Measurements from ENCODE around the gene MAP6.

GRCh38 chr11:75697906-75698581, 29.2 kb upstream of the MAP6 start:
- TF ChIP-seq, protein P1, sequence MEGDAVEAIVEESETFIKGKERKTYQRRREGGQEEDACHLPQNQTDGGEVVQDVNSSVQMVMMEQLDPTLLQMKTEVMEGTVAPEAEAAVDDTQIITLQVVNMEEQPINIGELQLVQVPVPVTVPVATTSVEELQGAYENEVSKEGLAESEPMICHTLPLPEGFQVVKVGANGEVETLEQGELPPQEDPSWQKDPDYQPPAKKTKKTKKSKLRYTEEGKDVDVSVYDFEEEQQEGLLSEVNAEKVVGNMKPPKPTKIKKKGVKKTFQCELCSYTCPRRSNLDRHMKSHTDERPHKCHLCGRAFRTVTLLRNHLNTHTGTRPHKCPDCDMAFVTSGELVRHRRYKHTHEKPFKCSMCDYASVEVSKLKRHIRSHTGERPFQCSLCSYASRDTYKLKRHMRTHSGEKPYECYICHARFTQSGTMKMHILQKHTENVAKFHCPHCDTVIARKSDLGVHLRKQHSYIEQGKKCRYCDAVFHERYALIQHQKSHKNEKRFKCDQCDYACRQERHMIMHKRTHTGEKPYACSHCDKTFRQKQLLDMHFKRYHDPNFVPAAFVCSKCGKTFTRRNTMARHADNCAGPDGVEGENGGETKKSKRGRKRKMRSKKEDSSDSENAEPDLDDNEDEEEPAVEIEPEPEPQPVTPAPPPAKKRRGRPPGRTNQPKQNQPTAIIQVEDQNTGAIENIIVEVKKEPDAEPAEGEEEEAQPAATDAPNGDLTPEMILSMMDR (IDR thresholded peaks at IDR 0.05): no peak
- TF ChIP-seq POLR2A (IDR thresholded peaks at IDR 0.05): no peak

Measured in tibial nerve (tissue), 3 donors.